HG03108 (cell line): Measurements from ENCODE around the gene PDCD5.
"Not testable (repeated sequence)": the region's sequence is repeated elsewhere in the genome, so short reads cannot be mapped to it uniquely, and the experiment has no call there.

ENCODE experiments used
- ATAC-seq: cut with Tn5 transposase; IDR thresholded peaks from one replicate; pipeline ENCODE4 v1.9.1; 2021; ENCODE audit warnings: moderate library complexity; ENCODE audit not compliant: unreplicated experiment

PDCD5 gene

DNA sequence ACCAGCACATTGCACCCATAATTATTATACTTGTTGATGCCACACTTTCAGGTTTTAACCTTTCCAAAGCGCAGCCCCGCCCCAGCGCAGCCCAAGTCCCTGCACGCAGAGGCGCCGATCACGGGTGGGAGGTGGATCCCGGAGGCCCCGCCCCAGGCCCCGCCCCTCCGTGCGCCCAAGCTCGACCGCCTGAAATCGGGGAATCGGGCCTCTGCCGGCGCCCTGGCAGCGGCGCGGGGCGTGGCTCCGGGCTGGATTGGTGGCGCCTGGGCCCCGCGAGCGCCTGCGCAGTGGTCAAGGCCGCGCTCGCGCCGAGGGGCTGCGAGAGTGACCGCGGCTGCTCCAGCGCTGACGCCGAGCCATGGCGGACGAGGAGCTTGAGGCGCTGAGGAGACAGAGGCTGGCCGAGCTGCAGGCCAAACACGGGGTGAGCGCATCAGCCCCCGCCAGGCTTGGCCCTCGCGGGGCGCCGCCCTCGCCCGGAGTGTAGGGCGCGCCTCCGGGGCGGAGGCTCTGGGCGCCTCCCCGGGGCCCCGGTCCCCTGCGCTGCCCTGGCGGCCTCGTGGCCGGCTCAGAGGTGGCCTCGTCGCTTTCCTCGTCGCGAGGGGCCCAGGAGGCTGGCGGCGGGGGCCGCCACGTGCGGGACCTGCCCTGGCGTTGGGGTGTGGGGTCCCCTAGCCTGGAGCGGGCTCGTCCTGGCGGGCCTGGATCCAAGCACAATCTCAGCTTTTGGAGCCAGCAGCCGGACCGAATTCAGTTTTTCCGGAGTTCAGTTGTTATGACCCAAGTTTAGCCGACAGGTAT is at the start of gene PDCD5:
PDCD5 (plus strand) TSS at position 290 of the 804 bp plus-strand sequence; CDS start at position 362, 72 bp downstream.
- peak; percentile 83 for ATAC-seq

DNA sequence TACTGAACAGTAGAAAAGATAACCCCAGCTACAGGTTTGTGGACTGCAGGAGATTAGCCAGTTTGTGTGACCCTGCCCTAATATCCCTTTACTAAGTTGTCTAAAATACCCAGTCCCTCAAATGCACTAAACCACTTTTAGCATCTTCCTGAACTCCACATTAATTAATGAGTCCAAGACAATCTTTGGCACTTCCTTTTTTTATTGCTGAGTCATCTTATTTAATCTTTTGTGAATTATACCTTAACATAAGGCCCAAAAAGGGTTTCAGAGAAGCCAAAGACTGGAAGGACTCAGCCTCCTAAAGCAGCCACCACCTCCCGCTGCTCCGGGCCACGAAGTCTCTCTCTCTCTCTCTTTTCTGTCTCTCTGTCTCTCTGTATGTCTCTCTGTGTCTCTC is 48.8 kb upstream of the PDCD5 start:
- ATAC-seq, result no peak

GRCh38 chr19:32537580-32537979 is 43.4 kb upstream of the PDCD5 start:
- ATAC-seq, result no peak

DNA sequence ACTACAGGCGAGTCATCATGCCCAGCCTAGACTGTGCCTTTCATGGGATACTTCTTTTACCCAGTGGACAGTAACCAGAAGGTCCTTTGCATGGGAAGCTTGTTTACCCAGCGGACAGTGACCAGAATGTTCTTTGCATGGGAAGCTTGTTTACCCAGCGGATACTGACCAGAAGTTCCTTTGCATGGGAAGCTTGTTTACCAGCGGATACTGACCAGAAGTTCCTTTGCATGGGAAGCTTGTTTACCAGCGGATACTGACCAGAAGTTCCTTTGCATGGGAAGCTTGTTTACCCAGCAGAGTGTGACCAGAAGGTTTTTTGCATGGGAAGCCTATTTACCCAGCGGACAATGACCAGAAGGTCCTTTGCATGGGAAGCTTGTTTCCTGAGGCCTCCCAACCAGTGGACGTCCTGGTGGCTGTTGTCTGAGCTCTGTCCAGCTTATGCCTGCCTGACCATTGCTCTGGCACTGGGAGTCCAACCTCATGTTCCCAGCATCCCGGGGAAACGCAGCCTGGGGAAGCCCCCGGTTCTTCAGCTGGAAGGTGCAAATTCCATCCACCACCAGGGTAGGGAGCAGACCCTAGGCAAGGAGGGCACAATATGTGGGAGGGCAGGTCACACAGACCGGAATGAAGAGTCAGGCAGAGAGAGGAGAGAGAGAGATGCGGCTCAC is 41.6 kb upstream of the PDCD5 start:
- no peak for ATAC-seq

- no peak for ATAC-seq
These were observed 40.4 kb upstream of the PDCD5 start for GRCh38 chr19:32540621-32541020.

GRCh38 chr19:32541376-32541775 is 39.6 kb upstream of the PDCD5 start:
- ATAC-seq, result not testable (repeated sequence)

DNA sequence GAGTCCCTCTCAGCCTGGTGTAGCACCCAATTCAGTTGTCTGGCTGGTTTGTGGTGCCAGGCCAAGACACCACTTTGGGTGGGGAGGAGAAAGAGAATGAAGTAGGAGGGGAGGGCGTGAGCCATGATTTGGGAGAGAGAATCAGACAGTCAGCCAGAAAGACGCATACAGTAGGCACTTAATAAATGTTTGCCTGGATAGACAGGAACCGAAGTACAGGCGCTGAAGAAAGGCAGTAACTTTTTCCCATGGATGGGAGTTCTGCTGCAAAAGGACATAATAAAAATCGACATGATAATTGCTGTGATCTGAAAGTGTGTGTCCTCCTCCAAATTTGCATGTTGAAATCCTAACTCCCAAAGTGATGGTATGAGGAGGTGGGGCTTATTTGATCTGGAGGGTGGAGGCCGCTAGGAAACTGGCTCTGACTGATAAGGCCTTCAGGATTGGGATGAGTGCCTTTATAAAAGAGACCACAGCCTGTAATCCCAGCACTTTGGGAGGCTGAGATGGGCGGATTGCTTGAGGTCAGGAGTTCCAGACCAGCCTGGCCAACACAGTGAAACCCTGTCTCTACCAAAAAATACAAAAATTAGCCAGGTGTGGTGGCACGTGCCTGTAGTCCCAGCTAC is 38.4 kb upstream of the PDCD5 start:
- no peak for ATAC-seq

DNA sequence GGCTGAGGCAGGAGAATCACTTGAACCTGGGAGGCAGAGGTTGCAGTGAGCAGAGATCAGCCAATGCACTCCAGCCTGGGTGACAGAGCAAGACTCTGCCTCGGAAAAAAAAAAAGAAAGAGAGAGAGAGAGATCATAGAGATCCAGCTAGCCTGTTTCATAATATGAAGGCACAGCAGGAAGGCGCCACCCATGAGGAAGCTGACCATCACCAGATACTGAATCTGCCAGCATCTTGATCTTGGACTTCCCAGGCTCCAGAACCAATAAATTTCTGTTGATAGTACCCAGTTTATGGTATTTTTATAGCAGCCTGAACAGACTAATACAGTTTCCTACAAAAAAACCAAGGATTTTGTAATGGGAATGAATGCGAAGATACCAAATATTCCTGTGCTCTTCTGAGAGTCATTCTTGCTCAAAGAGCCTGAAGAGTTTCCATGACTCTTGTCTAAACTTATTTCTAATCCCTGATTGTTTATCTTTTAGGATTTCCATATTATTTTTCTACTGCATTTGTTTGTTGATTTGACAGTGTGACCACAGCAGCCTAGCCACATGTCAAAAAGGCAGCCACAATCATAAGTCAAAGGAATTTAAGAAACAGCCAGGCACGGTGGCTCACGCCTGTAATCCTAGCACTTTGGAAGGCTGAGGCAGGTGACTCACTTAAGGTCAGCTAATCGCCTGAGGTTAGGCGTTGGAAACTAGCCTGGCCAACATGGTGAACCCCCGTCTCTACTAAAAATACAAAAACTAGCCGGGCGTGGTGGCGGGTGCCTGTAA is 37.7 kb upstream of the PDCD5 start:
- ATAC-seq, result no peak

DNA sequence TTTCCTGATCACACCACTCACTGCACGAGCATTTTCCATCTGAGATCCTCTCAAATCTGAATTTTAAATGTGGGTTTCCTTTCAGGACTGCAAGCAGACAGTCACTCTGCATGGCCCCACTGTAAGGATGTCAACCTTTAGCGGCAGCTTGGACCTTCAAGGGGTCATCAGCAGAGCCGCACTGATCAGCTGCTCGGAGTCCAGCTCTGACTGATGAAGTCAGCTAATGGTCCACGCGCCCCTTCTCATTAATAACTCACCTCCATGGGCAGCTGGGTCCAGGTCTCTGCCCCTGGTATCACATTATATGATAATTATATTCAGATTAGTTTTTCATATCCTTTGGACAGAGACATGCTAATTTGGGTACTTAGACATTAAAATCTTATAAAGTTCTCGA is 36.1 kb upstream of the PDCD5 start:
- ATAC-seq, result no peak

DNA sequence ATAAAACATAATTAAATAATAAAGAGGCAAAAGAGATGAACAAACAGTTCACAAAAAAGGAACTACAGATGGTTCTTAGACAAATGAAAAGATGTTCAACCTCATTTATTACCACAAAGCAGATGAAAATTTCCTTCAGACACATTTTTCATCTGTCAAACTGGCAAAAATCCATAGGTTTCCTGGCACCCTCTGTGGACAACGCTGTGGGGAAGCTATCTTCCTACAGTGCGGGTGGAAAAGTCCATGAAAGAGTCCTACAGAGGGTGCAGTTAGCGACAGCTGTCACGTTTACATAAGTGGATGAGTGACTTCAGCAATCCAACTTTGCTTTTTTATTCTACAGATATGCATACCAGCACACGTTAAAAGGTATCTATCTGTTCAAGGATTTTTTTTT is 30.3 kb upstream of the PDCD5 start:
- ATAC-seq, result no peak

DNA sequence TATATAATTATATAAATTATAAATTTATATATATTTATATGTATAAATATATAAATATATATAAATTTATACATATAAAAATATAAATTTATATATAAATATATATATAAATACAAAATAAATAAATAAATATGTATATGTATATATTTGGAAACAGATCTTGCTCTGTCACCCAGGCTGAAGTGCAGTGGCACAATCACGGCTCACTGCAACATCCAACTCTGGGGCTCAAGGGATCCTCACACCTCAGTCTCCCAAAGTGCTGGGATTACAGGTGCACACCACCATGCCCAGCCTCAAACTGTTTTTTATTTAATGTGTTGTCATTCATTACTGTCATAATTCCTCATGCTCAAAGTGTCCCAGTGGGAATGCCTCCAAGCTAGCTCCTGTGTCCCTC is 25.2 kb upstream of the PDCD5 start:
- ATAC-seq, result no peak

DNA sequence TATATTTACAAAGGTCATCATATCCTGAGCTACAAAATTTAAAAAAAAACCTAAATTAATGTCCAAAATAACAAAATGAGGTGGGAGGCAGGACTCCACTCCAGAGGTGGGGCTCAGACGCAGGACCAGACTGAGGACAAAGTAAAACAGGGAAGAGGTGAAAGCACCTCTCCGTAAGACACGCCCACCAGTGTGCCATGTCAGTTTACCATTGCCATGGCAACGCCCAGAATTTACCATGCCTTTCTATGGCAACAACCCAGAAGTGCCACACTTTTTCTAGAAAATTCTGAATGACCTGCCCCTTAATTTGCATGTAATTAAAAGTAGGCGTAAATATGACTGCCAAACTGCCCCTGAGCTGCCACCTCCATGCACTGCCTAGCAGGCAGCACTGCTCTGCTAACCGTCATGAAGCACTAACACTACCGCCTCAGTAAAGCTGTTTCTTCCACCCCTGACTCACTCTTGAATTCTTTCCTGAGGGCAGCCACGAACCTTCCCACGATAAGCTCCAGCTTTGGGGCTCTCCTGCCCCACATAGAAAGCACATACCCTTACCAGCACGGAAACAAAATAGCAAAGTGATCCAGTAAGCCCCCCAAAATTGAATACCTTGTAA is 22.3 kb upstream of the PDCD5 start:
- no peak for ATAC-seq

GRCh38 chr19:32563761-32564160 is 17.2 kb upstream of the PDCD5 start:
- ATAC-seq, result no peak

- no peak for ATAC-seq
These were observed 14.7 kb upstream of the PDCD5 start for GRCh38 chr19:32566246-32566830.

DNA sequence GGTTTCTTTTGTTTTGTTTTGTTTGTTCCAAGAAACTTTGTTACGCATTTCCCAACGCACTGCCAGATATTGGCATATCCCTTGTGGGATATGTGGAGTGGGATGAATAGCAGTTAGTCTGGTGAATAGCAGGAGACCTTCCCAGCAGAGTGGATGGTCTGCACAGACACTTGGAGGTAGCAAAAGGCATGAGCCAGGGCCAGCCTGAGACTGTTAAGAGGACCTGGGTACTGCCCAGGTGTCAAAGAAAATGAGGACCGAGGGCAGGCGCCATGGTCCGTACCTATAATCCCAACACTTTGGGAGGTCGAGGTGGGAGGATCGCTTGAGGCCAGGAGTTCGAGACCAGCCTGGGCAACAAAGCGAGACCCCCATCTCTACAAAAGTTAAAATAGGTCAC is 13.5 kb upstream of the PDCD5 start:
- ATAC-seq, result no peak

- ATAC-seq, result no peak
These were observed 10.8 kb upstream of the PDCD5 start for GRCh38 chr19:32570081-32570785.

GRCh38 chr19:32571471-32572075 is 9.4 kb upstream of the PDCD5 start:
- ATAC-seq, result not testable (repeated sequence)

GRCh38 chr19:32572700-32573491 is 8.1 kb upstream of the PDCD5 start:
- ATAC-seq, result not testable (repeated sequence)

GRCh38 chr19:32573492-32573794 is 7.5 kb upstream of the PDCD5 start:
- no peak for ATAC-seq
